GM10266 (cell line): ENCODE results near the gene RMDN3.

Source experiments
- DNase-seq: peaks from one replicate; pipeline ENCODE4 v3.0.0; 2012; ENCODE audit errors: extremely low spot score
- CTCF ChIP-seq: IDR thresholded peaks from 2 replicates; pipeline ENCODE4 v1.5.1; 2012; ENCODE audit warnings: mild to moderate bottlenecking, low read depth; ENCODE audit not compliant: control insufficient read depth, insufficient read depth; ENCODE audit errors: missing control alignments

The RMDN3 gene

GRCh38 chr15:40767838-40768500 is 12.9 kb upstream of the RMDN3 start:
- DNase-seq: no peak
- TF ChIP-seq CTCF: no peak

- DNase-seq: no peak
- TF ChIP-seq CTCF: no peak
Observed at GRCh38 chr15:40766906-40767837, 12.1 kb upstream of the RMDN3 start.

GRCh38 chr15:40766194-40766815 is 11.3 kb upstream of the RMDN3 start:
- no peak for TF ChIP-seq CTCF
- no peak for DNase-seq

GRCh38 chr15:40764629-40765103 is 9.6 kb upstream of the RMDN3 start:
- no peak for TF ChIP-seq CTCF
- no peak for DNase-seq

DNA sequence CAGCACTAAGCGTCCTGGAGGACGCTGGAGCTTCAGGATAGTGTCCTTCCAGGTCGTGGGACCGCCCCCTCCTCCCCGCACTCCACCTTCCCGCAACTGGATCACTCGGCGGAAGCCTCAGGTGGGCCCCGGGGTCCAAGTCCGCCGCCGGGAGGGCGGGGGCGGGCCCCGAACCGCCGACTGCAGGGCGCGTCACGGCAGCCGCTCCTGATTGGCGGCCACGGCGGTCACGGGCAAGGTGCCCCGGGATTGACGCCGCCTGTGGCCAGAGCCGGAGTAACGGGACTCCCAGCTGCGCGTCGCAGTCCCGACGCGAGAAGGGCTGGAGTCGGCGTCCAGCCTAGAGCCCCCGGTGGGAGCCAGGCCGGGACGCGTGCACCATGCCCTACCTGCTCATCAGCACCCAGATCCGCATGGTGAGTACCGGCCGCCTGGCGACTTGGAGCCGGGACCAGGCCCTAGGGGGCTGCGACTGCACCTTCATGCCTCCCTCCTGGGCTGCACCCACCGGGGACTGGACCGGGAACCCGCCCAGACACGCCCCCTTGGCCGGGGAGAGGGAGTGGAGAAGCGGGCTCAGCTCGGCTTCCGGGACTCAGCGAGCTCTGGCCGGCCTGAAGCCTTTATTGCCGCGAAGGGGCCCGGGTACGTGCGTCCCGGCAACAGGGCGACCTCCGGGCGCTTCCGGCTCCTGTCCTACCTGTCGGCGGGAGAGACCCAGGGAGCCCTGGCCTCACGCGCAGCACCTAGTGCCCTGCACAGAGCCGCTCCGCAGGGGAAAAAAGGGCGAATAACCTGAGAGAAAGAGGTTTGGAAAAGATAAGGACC is 9.0 kb upstream of the RMDN3 start, which contains the start of gene GCHFR:
GCHFR (plus strand) TSS at position 268 of the 828 bp plus-strand sequence; CDS start at position 381, 113 bp downstream.
- peak; percentile 53 for TF ChIP-seq CTCF
- peak; percentile 86 for DNase-seq

DNA sequence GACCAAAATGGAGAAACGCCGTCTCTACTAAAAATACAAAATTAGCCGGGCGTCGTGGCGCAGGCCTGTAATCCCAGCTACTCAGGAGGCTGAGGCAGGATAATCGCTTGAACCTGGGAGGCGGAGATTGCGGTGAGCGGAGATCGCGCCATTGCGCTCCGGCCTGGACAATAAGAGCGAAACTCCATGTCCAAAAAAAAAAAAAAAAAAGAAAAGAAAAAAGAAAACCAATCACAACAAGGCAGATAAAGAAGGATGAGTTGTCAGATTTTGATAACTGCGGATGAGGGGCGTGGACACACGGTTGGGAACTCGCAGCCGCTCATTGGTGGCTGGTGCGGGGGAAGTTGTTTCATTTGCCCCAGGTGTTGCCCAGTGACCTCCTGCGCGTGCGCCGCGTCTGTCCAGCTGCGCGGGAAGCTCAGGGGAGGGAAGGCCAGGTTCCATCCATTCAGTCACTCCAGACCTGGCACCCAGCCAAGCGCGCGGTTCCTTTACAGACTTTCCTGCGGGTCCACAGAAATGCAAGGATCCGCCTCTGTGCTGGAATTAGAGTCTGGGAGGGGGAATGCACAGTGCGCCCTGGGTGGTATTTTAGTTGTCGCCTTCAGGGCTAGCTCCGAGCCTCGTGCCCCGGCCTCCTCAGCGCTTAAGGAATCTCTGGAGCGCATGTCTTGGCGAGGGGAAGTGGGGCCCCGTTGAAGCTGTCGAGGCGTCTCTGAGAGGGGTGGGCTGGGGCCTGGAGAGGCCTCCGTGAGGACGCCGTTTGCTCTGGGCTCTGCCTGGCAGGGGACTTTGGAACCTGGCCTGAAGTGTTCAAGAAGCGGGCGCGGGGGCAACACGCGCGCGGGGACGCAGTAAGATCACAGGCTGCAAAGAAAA is 8.1 kb upstream of the RMDN3 start:
- DNase-seq: peak; percentile 64

More for the DNA sequence above, 8.1 kb upstream of the RMDN3 start:
- TF ChIP-seq CTCF: no peak
